Measurements from ENCODE around the gene CUX1.
A peak's percentile ranks its signal among the peaks of the same experiment; 100 is the strongest.

CUX1 gene

GRCh38 chr7:101953248-101953819, 135.9 kb downstream of the CUX1 start:
- peak; percentile 63 for DNase-seq (ENCODE audit: low read depth)
- no peak for TF ChIP-seq CTCF (conservative IDR thresholded peaks at IDR 0.05; ENCODE audit: low read length)
- no peak overlapping the region for H3K4me3 ChIP-seq (ENCODE audit: low read length)

- no peak for DNase-seq (ENCODE audit: low read depth)
- TF ChIP-seq CTCF (conservative IDR thresholded peaks at IDR 0.05; ENCODE audit: low read length): no peak
Observed at GRCh38 chr7:101954499-101954898, 137.1 kb downstream of the CUX1 start.

GRCh38 chr7:101956130-101956529, 138.7 kb downstream of the CUX1 start:
- H3K4me3 ChIP-seq (ENCODE audit: low read length): no peak overlapping the region
- TF ChIP-seq CTCF (conservative IDR thresholded peaks at IDR 0.05; ENCODE audit: low read length): no peak
- DNase-seq (ENCODE audit: low read depth): no peak

More at GRCh38 chr7:101954499-101954898, 137.1 kb downstream of the CUX1 start:
- no peak overlapping the region for H3K4me3 ChIP-seq (ENCODE audit: low read length)

GRCh38 chr7:101957744-101958525, 140.5 kb downstream of the CUX1 start:
- no peak for DNase-seq (ENCODE audit: low read depth)
- H3K4me3 ChIP-seq (ENCODE audit: low read length): no peak overlapping the region
- TF ChIP-seq CTCF (conservative IDR thresholded peaks at IDR 0.05; ENCODE audit: low read length): no peak

GRCh38 chr7:101959342-101959741, 141.9 kb downstream of the CUX1 start:
- DNase-seq (ENCODE audit: low read depth): no peak
- H3K4me3 ChIP-seq (ENCODE audit: low read length): no peak overlapping the region
- no peak for TF ChIP-seq CTCF (conservative IDR thresholded peaks at IDR 0.05; ENCODE audit: low read length)

GRCh38 chr7:101959829-101960228, 142.4 kb downstream of the CUX1 start:
- no peak for DNase-seq (ENCODE audit: low read depth)
- TF ChIP-seq CTCF (conservative IDR thresholded peaks at IDR 0.05; ENCODE audit: low read length): no peak
- no peak overlapping the region for H3K4me3 ChIP-seq (ENCODE audit: low read length)

- TF ChIP-seq CTCF (conservative IDR thresholded peaks at IDR 0.05; ENCODE audit: low read length): no peak
- H3K4me3 ChIP-seq (ENCODE audit: low read length): no peak overlapping the region
- no peak for DNase-seq (ENCODE audit: low read depth)
Observed at GRCh38 chr7:101960323-101960722, 142.9 kb downstream of the CUX1 start.

Measured in AG10803 (cell line).